Liver (tissue), 9 donors: ENCODE data around the gene LAMTOR1. TPM values are rescaled to one million over a fixed set of nuclear protein-coding genes. Genes with fewer than 3 reads are reported as not detected.

Experiments
- DNase-seq: peaks from one replicate; pipeline ENCODE4 v3.0.0-alpha.2; 2017; ENCODE audit warnings: low spot score
- H3K27ac ChIP-seq, 2 donors: one replicate each; pipeline ENCODE4 v1.7.0; 2013; ENCODE audit warnings: inconsistent platforms in 2 of 2, low read length in 2 of 2, control low read depth in 1 of 2, low read depth in 1 of 2, mild to moderate bottlenecking in 1 of 2
- H3K27me3 ChIP-seq, 4 donors: one replicate each; pipeline versions ENCODE4 v1.6.1 to v1.7.0; 2013; ENCODE audit warnings: low read length in 3 of 4, inconsistent platforms in 1 of 4, mild to moderate bottlenecking in 1 of 4, moderate library complexity in 1 of 4; ENCODE audit not compliant: control insufficient read depth in 4 of 4, insufficient read depth in 4 of 4
- H3K36me3 ChIP-seq, 4 donors: one replicate each; pipeline versions ENCODE4 v1.6.1 to v1.7.0; 2013; ENCODE audit warnings: low read length in 3 of 4, mild to moderate bottlenecking in 3 of 4, low read depth in 1 of 4, moderate library complexity in 1 of 4; ENCODE audit not compliant: control insufficient read depth in 4 of 4, insufficient read depth in 3 of 4
- H3K4me1 ChIP-seq, 4 donors: one replicate each; pipeline versions ENCODE4 v1.6.1 to v1.7.0; 2013; ENCODE audit warnings: low read length in 3 of 4, mild to moderate bottlenecking in 3 of 4, moderate library complexity in 1 of 4; ENCODE audit not compliant: control insufficient read depth in 4 of 4, insufficient read depth in 4 of 4
- H3K4me3 ChIP-seq, 3 donors: one replicate each; pipeline versions ENCODE4 v1.6.1 to v1.7.0; 2013; ENCODE audit warnings: low read length in 3 of 3, control low read depth in 1 of 3, low read depth in 1 of 3, mild to moderate bottlenecking in 1 of 3
- H3K9ac ChIP-seq, 2 donors: one replicate each; pipeline ENCODE4 v1.7.0; 2013; ENCODE audit warnings: low read length in 2 of 2, mild to moderate bottlenecking in 2 of 2, moderate library complexity in 2 of 2, control low read depth in 1 of 2, low read depth in 1 of 2
- H3K9me3 ChIP-seq, 4 donors: one replicate each; pipeline versions ENCODE4 v1.6.1 to v1.7.0; 2013; ENCODE audit warnings: low read length in 3 of 4; ENCODE audit not compliant: control insufficient read depth in 4 of 4
- EGR1 ChIP-seq, 2 donors: IDR thresholded peaks; 2 replicates each; pipeline ENCODE4 v1.6.1; 2016 to 2018; ENCODE audit warnings: antibody characterized with exemption in 2 of 2, low read depth in 2 of 2
- FOXA1 ChIP-seq: IDR thresholded peaks from 2 replicates; pipeline ENCODE4 v1.6.1; 2016; ENCODE audit warnings: antibody characterized with exemption
- FOXA2 ChIP-seq: IDR thresholded peaks from 2 replicates; pipeline ENCODE4 v1.6.1; 2016; ENCODE audit warnings: antibody characterized with exemption
- GABPA ChIP-seq, 2 donors: IDR thresholded peaks in 1 of 2; conservative IDR thresholded peaks in 1 of 2; 2 replicates each; pipeline ENCODE4 v1.6.1; 2016; ENCODE audit warnings: antibody characterized with exemption in 2 of 2, mild to moderate bottlenecking in 1 of 2, moderate library complexity in 1 of 2
- HNF4A ChIP-seq, 2 donors: conservative IDR thresholded peaks; 2 replicates each; pipeline ENCODE4 v1.6.1; 2016; ENCODE audit warnings: antibody characterized with exemption in 2 of 2, mild to moderate bottlenecking in 2 of 2
- HNF4G ChIP-seq: IDR thresholded peaks from 2 replicates; pipeline ENCODE4 v1.6.1; 2016; ENCODE audit warnings: antibody characterized with exemption
- NR2F2 ChIP-seq: IDR thresholded peaks from 2 replicates; pipeline ENCODE4 v1.6.1; 2016; ENCODE audit warnings: antibody characterized with exemption
- RXRA ChIP-seq, 2 donors: IDR thresholded peaks; 2 replicates each; pipeline ENCODE4 v1.6.1; 2017 to 2018; ENCODE audit warnings: antibody characterized with exemption in 2 of 2, mild to moderate bottlenecking in 1 of 2
- TAF1 ChIP-seq: conservative IDR thresholded peaks from 2 replicates; pipeline ENCODE4 v1.6.1; 2016; ENCODE audit warnings: antibody characterized with exemption, mild to moderate bottlenecking
- YY1 ChIP-seq: IDR thresholded peaks from 2 replicates; pipeline ENCODE4 v1.6.1; 2016; ENCODE audit warnings: antibody characterized with exemption, mild to moderate bottlenecking
- WGBS: extraction: QIAGEN DNeasy Blood & Tissue Kit; methylation state at CpG from one replicate; pipeline ENCODE4 v1.1.7; 2013; 5-methylcytosine and 5-hydroxymethylcytosine counted together
- polyA plus RNA-seq, 2 donors: library from polyadenylated mRNA; stranded (reverse) in 1 of 2; unstranded in 1 of 2; fragments of 200-250 nt in 1 of 2; fragments of >200 nt in 1 of 2; fragmentation: Nextera tagmentation in 1 of 2; extraction: Ambion mirVana in 1 of 2; gene quantifications; one replicate each; pipeline versions ENCODE4 v1.2.1 to v1.2.3, GENCODE V29; 2013 to 2015
- total RNA-seq, 2 donors: library from RNA; depleted of rRNA; stranded (reverse); fragments of >200 nt; gene quantifications; one replicate each; pipeline ENCODE4 v1.2.3, GENCODE V29; 2014
- TF ChIP-seq, protein P1 (sequence below): IDR thresholded peaks from 2 replicates; pipeline ENCODE4 v1.6.1; 2016; ENCODE audit warnings: antibody characterized with exemption
- TF ChIP-seq, protein P2 (sequence below): IDR thresholded peaks from 2 replicates; pipeline ENCODE4 v1.6.1; 2016; ENCODE audit warnings: antibody characterized with exemption
- TF ChIP-seq, protein P3 (sequence below): IDR thresholded peaks from 2 replicates; pipeline ENCODE4 v1.6.1; 2016; ENCODE audit warnings: antibody characterized with exemption, mild to moderate bottlenecking
- TF ChIP-seq, protein P4 (sequence below): fragments of 150-350 bp; IDR thresholded peaks from 2 replicates; pipeline ENCODE4 v1.5.1; 2017; ENCODE audit warnings: improper control_type of control experiment, low read depth, low read length; ENCODE audit not compliant: missing input control
- donor health status: healthy.
- donor health status: healthy.
- donor health status: healthy.
- donor health status: healthy.
- donor health status: healthy.

The LAMTOR1 gene
- total and polyA plus RNA-seq, 4 donors = 30.5 to 74.0 (median 58.6) TPM

DNA sequence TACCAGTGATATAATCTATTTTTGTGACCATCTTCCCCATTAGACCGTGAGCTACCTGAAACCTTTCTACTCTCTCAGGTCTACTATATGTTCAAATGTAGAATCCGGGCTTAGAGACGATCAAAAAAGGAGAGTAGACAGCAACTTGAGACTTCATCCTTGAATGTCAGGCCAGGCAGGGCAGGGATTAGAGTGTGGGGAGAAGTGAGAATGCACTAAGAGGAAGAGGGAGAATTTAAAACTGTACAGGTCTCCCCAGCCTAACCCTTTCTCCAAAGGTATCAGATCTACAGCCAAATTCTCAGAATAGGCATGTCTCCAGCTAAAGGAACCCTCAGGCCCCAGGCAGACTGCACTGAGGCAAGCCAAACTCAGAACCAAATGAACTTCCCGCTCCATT, 935 bp downstream of the LAMTOR1 start:
- H3K4me1 ChIP-seq = peaks cover 5 to 36% (median 29%) of the 10 kb centered on the region in 4 donors

DNA sequence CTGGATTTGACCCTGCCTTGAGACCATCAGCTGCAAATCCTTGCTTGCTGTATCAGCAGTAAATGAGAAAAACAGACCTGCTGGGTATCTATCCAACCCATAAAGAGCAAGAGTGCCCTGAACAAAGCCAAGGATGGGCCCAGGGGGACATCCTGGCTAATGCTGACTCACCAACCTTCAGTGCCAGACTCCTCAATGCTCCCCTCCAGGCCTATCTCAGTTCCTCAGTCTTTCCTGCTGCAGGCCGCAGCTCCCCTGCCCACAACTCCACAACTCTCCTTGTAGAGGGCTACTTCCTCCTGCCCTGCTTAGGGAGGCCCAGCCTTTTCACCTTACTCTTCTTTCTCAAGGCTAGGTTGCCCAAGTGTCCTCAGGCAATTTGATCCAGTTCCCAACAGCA, 2.6 kb downstream of the LAMTOR1 start:
- no peak overlapping the region for H3K4me3 ChIP-seq
- 84% methylated on average over 1 of the region's 1 CpG for WGBS
- no peaks in the 10 kb centered on the region for H3K27me3 ChIP-seq
- H3K27ac ChIP-seq = peak overlapping the region in 1 of 2 donors; percentile 24
- H3K9me3 ChIP-seq = no peaks in the 10 kb centered on the region
- peaks cover 9 to 26% (median 23%) of the 10 kb centered on the region in 4 donors for H3K36me3 ChIP-seq
- H3K4me1 ChIP-seq = peaks cover 5 to 36% (median 29%) of the 10 kb centered on the region in 4 donors
- no peak for DNase-seq
- no peak overlapping the region for H3K9ac ChIP-seq
- TF ChIP-seq HNF4A (conservative IDR thresholded peaks at IDR 0.05) (no peak), HNF4G (no peak), FOXA2 (no peak), YY1 (no peak), FOXA1 (no peak), NR2F2 (no peak), GABPA (IDR thresholded peaks at IDR 0.05 in 1 of 2, conservative IDR thresholded peaks at IDR 0.05 in 1 of 2) (no peak), EGR1 (IDR thresholded peaks at IDR 0.05; ENCODE audit: low read depth in 2 of 2) (no peak), TAF1 (no peak)
- TF ChIP-seq, protein P1, sequence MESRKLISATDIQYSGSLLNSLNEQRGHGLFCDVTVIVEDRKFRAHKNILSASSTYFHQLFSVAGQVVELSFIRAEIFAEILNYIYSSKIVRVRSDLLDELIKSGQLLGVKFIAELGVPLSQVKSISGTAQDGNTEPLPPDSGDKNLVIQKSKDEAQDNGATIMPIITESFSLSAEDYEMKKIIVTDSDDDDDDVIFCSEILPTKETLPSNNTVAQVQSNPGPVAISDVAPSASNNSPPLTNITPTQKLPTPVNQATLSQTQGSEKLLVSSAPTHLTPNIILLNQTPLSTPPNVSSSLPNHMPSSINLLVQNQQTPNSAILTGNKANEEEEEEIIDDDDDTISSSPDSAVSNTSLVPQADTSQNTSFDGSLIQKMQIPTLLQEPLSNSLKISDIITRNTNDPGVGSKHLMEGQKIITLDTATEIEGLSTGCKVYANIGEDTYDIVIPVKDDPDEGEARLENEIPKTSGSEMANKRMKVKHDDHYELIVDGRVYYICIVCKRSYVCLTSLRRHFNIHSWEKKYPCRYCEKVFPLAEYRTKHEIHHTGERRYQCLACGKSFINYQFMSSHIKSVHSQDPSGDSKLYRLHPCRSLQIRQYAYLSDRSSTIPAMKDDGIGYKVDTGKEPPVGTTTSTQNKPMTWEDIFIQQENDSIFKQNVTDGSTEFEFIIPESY = no peak
- TF ChIP-seq, protein P2, sequence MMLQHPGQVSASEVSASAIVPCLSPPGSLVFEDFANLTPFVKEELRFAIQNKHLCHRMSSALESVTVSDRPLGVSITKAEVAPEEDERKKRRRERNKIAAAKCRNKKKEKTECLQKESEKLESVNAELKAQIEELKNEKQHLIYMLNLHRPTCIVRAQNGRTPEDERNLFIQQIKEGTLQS = no peak

More for the DNA sequence above, 935 bp downstream of the LAMTOR1 start:
- DNase-seq = no peak
- no peak for TF ChIP-seq GABPA (IDR thresholded peaks at IDR 0.05 in 1 of 2, conservative IDR thresholded peaks at IDR 0.05 in 1 of 2)
- TF ChIP-seq HNF4G = no peak
- no peak for TF ChIP-seq FOXA2
- TF ChIP-seq, protein P2 = no peak
- TF ChIP-seq, protein P3, sequence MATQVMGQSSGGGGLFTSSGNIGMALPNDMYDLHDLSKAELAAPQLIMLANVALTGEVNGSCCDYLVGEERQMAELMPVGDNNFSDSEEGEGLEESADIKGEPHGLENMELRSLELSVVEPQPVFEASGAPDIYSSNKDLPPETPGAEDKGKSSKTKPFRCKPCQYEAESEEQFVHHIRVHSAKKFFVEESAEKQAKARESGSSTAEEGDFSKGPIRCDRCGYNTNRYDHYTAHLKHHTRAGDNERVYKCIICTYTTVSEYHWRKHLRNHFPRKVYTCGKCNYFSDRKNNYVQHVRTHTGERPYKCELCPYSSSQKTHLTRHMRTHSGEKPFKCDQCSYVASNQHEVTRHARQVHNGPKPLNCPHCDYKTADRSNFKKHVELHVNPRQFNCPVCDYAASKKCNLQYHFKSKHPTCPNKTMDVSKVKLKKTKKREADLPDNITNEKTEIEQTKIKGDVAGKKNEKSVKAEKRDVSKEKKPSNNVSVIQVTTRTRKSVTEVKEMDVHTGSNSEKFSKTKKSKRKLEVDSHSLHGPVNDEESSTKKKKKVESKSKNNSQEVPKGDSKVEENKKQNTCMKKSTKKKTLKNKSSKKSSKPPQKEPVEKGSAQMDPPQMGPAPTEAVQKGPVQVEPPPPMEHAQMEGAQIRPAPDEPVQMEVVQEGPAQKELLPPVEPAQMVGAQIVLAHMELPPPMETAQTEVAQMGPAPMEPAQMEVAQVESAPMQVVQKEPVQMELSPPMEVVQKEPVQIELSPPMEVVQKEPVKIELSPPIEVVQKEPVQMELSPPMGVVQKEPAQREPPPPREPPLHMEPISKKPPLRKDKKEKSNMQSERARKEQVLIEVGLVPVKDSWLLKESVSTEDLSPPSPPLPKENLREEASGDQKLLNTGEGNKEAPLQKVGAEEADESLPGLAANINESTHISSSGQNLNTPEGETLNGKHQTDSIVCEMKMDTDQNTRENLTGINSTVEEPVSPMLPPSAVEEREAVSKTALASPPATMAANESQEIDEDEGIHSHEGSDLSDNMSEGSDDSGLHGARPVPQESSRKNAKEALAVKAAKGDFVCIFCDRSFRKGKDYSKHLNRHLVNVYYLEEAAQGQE = no peak
- TF ChIP-seq, protein P1 = no peak
- no peak for TF ChIP-seq YY1
- TF ChIP-seq RXRA (IDR thresholded peaks at IDR 0.05) = no peak
- TF ChIP-seq, protein P4, sequence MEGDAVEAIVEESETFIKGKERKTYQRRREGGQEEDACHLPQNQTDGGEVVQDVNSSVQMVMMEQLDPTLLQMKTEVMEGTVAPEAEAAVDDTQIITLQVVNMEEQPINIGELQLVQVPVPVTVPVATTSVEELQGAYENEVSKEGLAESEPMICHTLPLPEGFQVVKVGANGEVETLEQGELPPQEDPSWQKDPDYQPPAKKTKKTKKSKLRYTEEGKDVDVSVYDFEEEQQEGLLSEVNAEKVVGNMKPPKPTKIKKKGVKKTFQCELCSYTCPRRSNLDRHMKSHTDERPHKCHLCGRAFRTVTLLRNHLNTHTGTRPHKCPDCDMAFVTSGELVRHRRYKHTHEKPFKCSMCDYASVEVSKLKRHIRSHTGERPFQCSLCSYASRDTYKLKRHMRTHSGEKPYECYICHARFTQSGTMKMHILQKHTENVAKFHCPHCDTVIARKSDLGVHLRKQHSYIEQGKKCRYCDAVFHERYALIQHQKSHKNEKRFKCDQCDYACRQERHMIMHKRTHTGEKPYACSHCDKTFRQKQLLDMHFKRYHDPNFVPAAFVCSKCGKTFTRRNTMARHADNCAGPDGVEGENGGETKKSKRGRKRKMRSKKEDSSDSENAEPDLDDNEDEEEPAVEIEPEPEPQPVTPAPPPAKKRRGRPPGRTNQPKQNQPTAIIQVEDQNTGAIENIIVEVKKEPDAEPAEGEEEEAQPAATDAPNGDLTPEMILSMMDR = no peak
- Histone ChIP-seq H3K9ac (peak overlapping the region; percentile 76 to 97), H3K9me3 (no peaks in the 10 kb centered on the region), H3K36me3 (peaks cover 9 to 21% (median 17%) of the 10 kb centered on the region in 4 donors), H3K27ac (peak overlapping the region; percentile 86 to 92), H3K27me3 (no peaks in the 10 kb centered on the region), H3K4me3 (peak overlapping the region; percentile 70 to 98 (median 95))
- WGBS = 46% methylated on average over 4 of the region's 4 CpGs
